Transverse colon (tissue), 4 donors: ENCODE measurements around the gene FRAS1. TPM values are rescaled to one million over a fixed set of nuclear protein-coding genes. Genes with fewer than 3 reads are reported as not detected.

Experiments used
- DNase-seq: peaks from one replicate; pipeline ENCODE4 v3.0.0-alpha.2; 2019
- H3K27ac ChIP-seq, 4 donors: fragments of 200-600 bp; sonication (generic); 2 replicates each; pipeline ENCODE4 v1.5.1; 2016 to 2018; ENCODE audit warnings: inconsistent platforms in 4 of 4
- H3K27me3 ChIP-seq: fragments of 200-600 bp; sonication (generic); 2 replicates; pipeline ENCODE4 v1.5.1; 2017; ENCODE audit warnings: inconsistent platforms
- H3K36me3 ChIP-seq, 4 donors: fragments of 200-600 bp; sonication (generic); 2 replicates each; pipeline ENCODE4 v1.5.1; 2017 to 2019; ENCODE audit warnings: inconsistent platforms in 4 of 4
- H3K4me1 ChIP-seq, 4 donors: fragments of 200-600 bp; sonication (generic); 2 replicates each; pipeline ENCODE4 v1.5.1; 2017 to 2020; ENCODE audit warnings: inconsistent platforms in 4 of 4
- H3K4me3 ChIP-seq, 4 donors: fragments of 200-600 bp; sonication (generic); 1 replicate in 1 of 4; 2 replicates in 3 of 4; pipeline versions ENCODE4 v1.5.1 to v1.6.1; 2017 to 2019; ENCODE audit warnings: inconsistent platforms in 4 of 4
- H3K9me3 ChIP-seq, 2 donors: fragments of 200-600 bp; sonication (generic); 2 replicates each; pipeline ENCODE4 v1.5.1; 2017 to 2019; ENCODE audit warnings: inconsistent platforms in 2 of 2
- EP300 ChIP-seq: sonication (generic); formaldehyde crosslinking; IDR thresholded peaks from one replicate; pipeline ENCODE4 v1.6.1; 2017; ENCODE audit warnings: antibody characterized with exemption, low read depth
- POLR2A ChIP-seq: fragments of 450-650 bp; IDR thresholded peaks from one replicate; pipeline ENCODE4 v1.6.1; 2016; ENCODE audit warnings: antibody characterized with exemption, mild to moderate bottlenecking, moderate library complexity
- POLR2AphosphoS5 ChIP-seq, 3 donors: sonication (generic); formaldehyde crosslinking; IDR thresholded peaks; one replicate each; pipeline ENCODE4 v1.6.1; 2016; ENCODE audit warnings: antibody characterized with exemption in 3 of 3
- WGBS, 2 donors: methylation state at CpG; one replicate each; pipeline ENCODE4 v1.1.5; 2018; ENCODE audit warnings: low coverage in 1 of 2; 5-methylcytosine and 5-hydroxymethylcytosine counted together
- in situ Hi-C, 4 donors: fragments of 200-750 bp; cut with MboI; loops; one replicate each; pipeline versions ENCODE4 v1.15.0 to v1.15.1; 2017; ENCODE audit warnings: low sequenced_read_pairs in 3 of 4, low pct_ligation_motif_present in 1 of 4, low pct_unique_long_range_greater_than_20kb in 1 of 4
- intact Hi-C: fragments of 100-400 bp; cut with DNase I; formaldehyde crosslinking; loops from one replicate; pipeline ENCODE4 v1.15.1; 2023; ENCODE audit warnings: low total_unique reads
- total RNA-seq, 4 donors: library from RNA; depleted of rRNA; stranded (reverse); fragments of >200 nt; gene quantifications; one replicate each; pipeline ENCODE4 v1.1.0, GENCODE V29; 2016
- TF ChIP-seq, protein P1 (sequence below), 5 experiments: fragments of 200-600 bp in 3 of 5; fragments of 450-650 bp in 2 of 5; sonication (generic) in 3 of 5; IDR thresholded peaks; 1 replicate in 2 of 5; 2 replicates in 3 of 5; pipeline ENCODE4 v1.5.1; 2016 to 2017; ENCODE audit warnings: antibody characterized with exemption in 5 of 5, inconsistent platforms in 3 of 5, mild to moderate bottlenecking in 2 of 5, moderate library complexity in 1 of 5

The FRAS1 gene
- total RNA-seq, 4 donors from 2014 or later, result 1.8 to 9.7 (median 3.1) TPM

DNA sequence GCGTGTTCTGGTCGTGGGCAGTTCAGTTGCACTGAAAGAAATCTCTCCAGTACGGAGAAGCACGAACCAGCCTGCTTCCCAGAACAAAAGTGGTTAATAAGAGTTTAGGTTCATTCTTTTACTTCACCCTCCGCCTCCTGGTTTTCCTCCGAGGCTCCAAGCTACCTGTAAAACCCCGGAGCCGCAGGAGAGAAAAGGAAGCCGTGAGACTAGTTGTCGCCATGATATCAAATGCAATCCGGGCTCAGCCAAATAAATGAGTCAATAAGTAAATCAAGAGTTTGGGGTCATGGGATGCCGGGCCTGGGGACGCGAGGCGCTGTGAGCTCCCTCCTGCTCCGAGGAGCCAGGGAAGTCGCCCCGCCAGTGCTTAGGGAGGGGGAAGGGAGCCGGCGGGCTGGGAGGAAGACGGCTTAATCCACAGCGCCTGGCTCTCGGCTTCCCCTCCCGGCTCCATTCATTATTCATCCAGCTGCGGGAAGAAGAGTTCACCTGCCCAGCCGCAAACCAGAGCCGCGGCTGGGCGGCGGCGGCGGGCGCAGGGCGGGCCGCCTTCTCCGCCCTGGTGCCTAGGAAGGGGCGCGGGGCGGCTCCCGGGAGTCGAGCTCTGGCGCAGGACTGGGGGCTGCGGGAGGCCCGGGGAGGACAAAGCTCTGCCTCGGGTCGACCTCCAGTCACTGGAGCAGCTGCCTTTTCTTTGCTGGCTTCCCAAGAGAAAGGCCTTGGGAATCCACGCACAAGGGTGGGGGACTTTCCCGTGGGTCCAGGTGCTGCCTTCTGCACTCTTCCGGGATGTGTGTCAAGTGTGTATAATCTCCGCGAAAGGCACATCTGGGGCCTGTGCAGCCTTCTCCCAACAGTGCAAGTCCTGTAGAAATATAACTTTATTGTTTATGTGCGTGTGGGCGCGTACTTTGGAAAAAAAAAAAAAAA, 1.7 kb downstream of the FRAS1 start:
- peaks cover 0 to 33% (median 25%) of the 10 kb centered on the region in 4 donors for H3K4me1 ChIP-seq
- H3K36me3 ChIP-seq, result no peaks in the 10 kb centered on the region
- in situ Hi-C loops, result loop anchor here in 1 of 4 donors (25.0 kb wide), 1 partner anchor 803 kb away; no protein-coding TSS in a partner anchor
- H3K27me3 ChIP-seq, result peaks cover 33% of the 10 kb centered on the region
- peak overlapping the region; percentile 44 to 63 (median 54) for H3K4me3 ChIP-seq
- DNase-seq, result peak; percentile 41
- H3K9me3 ChIP-seq, result no peaks in the 10 kb centered on the region
- WGBS, 2 donors, result 0 to 4% methylated on average over 1 to 37 of the region's 54 CpGs
- no peak for TF ChIP-seq EP300
- TF ChIP-seq, protein P1, sequence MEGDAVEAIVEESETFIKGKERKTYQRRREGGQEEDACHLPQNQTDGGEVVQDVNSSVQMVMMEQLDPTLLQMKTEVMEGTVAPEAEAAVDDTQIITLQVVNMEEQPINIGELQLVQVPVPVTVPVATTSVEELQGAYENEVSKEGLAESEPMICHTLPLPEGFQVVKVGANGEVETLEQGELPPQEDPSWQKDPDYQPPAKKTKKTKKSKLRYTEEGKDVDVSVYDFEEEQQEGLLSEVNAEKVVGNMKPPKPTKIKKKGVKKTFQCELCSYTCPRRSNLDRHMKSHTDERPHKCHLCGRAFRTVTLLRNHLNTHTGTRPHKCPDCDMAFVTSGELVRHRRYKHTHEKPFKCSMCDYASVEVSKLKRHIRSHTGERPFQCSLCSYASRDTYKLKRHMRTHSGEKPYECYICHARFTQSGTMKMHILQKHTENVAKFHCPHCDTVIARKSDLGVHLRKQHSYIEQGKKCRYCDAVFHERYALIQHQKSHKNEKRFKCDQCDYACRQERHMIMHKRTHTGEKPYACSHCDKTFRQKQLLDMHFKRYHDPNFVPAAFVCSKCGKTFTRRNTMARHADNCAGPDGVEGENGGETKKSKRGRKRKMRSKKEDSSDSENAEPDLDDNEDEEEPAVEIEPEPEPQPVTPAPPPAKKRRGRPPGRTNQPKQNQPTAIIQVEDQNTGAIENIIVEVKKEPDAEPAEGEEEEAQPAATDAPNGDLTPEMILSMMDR (IDR thresholded peaks at IDR 0.05), result no peak
- TF ChIP-seq POLR2AphosphoS5 (IDR thresholded peaks at IDR 0.05), result no peak
- TF ChIP-seq POLR2A, result no peak
- peak overlapping the region; percentile 68 to 81 (median 70) for H3K27ac ChIP-seq
- intact Hi-C loops, result no loop called here

DNA sequence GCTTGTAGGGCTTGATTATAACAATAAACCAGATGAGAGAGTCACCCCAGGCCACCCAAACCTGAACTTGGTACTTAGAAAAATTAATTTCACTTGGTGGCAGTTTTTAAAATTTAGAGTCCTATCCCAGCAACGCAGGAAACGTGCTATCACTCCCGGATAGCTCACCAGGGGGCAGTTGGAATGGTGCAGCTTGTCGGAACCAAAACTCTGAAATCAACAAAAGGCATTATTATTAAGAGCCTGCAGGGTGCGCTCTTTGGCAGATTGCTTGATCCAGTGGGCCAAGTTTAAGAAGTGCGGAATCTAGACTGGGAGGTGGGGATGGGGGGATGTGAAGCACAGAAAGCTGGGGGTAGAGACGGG, 2.4 kb downstream of the FRAS1 start:
- no peaks in the 10 kb centered on the region for H3K36me3 ChIP-seq
- H3K4me1 ChIP-seq, result peaks cover 0 to 33% (median 25%) of the 10 kb centered on the region in 4 donors
- in situ Hi-C loops, result loop anchor here in 1 of 4 donors (25.0 kb wide), 1 partner anchor 803 kb away; no protein-coding TSS in a partner anchor
- TF ChIP-seq, protein P1 (IDR thresholded peaks at IDR 0.05), result peak; percentile 43 to 67 (median 61)
- no peak for TF ChIP-seq POLR2AphosphoS5 (IDR thresholded peaks at IDR 0.05)
- peaks cover 33% of the 10 kb centered on the region for H3K27me3 ChIP-seq
- DNase-seq, result peak; percentile 59
- intact Hi-C loops, result no loop called here
- H3K4me3 ChIP-seq, result peak overlapping the region; percentile 44 to 63 (median 54)
- 0 to 2% methylated on average over 1 to 7 of the region's 7 CpGs for WGBS, 2 donors
- H3K27ac ChIP-seq, result peak overlapping the region; percentile 68 to 81 (median 70)
- H3K9me3 ChIP-seq, result no peaks in the 10 kb centered on the region

DNA sequence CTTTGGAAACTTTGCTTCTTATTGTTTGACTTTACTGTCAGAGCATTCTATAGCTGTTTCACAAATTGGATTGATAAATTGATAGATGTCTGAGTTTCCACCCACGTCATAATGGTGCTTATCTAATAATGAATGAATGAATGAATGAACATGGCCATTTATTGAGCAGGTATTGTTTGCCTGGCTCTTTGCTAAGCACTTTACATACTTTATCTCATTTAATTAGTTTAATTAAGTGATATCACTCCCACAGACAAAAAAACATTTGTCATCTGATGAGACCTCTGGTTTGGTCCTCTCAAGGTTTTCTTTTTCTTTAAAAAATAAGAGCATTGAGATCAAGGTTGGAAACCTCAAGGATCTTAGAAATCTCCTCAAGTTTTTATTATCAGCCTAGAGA, 2.8 kb downstream of the FRAS1 start:
- intact Hi-C loops (no loop called here), in situ Hi-C loops (loop anchor here in 2 of 4 donors (10.0 to 25.0 kb wide), 2 partner anchors 455 to 802 kb away; no protein-coding TSS in a partner anchor)
- Histone ChIP-seq H3K9me3 (no peaks in the 10 kb centered on the region), H3K36me3 (no peaks in the 10 kb centered on the region), H3K4me3 (no peak overlapping the region), H3K27ac (no peak overlapping the region), H3K27me3 (peaks cover 33% of the 10 kb centered on the region), H3K4me1 (peaks cover 0 to 33% (median 25%) of the 10 kb centered on the region in 4 donors)
- DNase-seq, result no peak
- TF ChIP-seq POLR2AphosphoS5 (IDR thresholded peaks at IDR 0.05), result no peak
- TF ChIP-seq EP300, result no peak
- no peak for TF ChIP-seq POLR2A
- TF ChIP-seq, protein P1 (IDR thresholded peaks at IDR 0.05), result no peak
- WGBS, 2 donors, result 41 to 75% methylated on average over 1 of the region's 1 CpG

DNA sequence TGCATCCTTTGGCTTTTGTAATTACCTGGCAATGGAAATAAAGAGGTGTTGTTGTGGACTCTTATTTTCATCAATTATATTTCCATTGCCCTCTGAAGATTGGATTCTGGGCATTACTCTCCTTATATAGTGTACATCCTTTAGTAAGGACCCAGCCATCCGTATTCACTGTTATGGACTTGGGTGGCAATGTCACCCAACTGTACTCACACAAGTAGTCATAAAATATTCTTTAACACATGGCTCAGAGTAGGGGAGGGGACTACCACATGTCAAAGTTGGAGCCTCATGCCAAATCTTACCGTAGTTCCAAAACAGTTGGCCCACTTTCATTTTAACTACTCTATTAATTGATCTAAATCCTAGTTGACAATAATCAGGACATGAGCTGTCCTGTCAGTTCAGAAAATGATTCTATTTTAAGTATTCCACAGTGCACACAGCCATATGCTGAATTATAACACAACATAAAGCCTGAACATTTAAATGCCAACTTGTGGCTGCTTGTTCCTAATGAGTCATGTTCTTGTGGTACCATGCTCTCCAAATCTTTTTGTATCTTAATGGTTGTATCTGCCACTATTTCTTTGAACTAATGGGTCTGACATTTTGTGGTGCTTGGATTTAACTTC, 4.9 kb downstream of the FRAS1 start:
- Histone ChIP-seq H3K9me3 (no peaks in the 10 kb centered on the region), H3K4me3 (no peak overlapping the region), H3K4me1 (peaks cover 0 to 28% (median 19%) of the 10 kb centered on the region in 4 donors), H3K27ac (no peak overlapping the region), H3K27me3 (peaks cover 20% of the 10 kb centered on the region), H3K36me3 (no peaks in the 10 kb centered on the region)
- WGBS, 2 donors, result 60 to 73% methylated on average over 1 to 2 of the region's 2 CpGs
- no peak for TF ChIP-seq EP300
- no peak for TF ChIP-seq POLR2A
- no peak for TF ChIP-seq POLR2AphosphoS5 (IDR thresholded peaks at IDR 0.05)
- TF ChIP-seq, protein P1 (IDR thresholded peaks at IDR 0.05), result no peak
- intact Hi-C loops, result no loop called here
- DNase-seq, result no peak
- in situ Hi-C loops, result loop anchor here in 2 of 4 donors (10.0 to 25.0 kb wide), 2 partner anchors 453 to 800 kb away; no protein-coding TSS in a partner anchor
